OCI-LY7 (cell line): ENCODE data around the gene AOC3. TPM values are rescaled to one million over a fixed set of nuclear protein-coding genes. Genes with fewer than 3 reads are reported as not detected.

Experiments used
- BruUV-seq: library from RNA; stranded (reverse); fragments of 400-500 nt; replicated peaks from 2 replicates; lab custom pipeline; 2021; lab: Mats Ljungman, UMichigan
- CTCF ChIA-PET: fragments of 300-600 bp; sonication (Branson Sonifier 250); formaldehyde crosslinking; loops from one replicate; lab custom pipeline; 2022; ENCODE audit warnings: antibody characterized with exemption; ENCODE audit not compliant: unreplicated experiment; lab: Charles Lee
- POLR2A ChIA-PET: fragments of 300-600 bp; sonication (Branson Sonifier 250); formaldehyde crosslinking; loops from one replicate; lab custom pipeline; 2022; ENCODE audit warnings: antibody characterized with exemption; lab: Charles Lee
- DNase-seq: peaks from one replicate; pipeline ENCODE4 v3.0.0-alpha.2; 2015; ENCODE audit warnings: low spot score
- H2AFZ ChIP-seq: fragments of 200-600 bp; sonication (generic), shearing (Covaris generic); 2 replicates; pipeline ENCODE4 v1.6.1; 2014; ENCODE audit warnings: mild to moderate bottlenecking, antibody characterized with exemption, low read length, moderate library complexity
- H3K27ac ChIP-seq: fragments of 200-600 bp; sonication (generic); 2 replicates; pipeline ENCODE4 v1.5.1; 2014; ENCODE audit warnings: mixed run types, low read depth, mild to moderate bottlenecking, moderate library complexity, low read length, inconsistent platforms; ENCODE audit not compliant: poor library complexity, severe bottlenecking
- H3K36me3 ChIP-seq: fragments of 200-600 bp; sonication (generic); 2 replicates; pipeline ENCODE4 v1.6.1; 2014; ENCODE audit warnings: mild to moderate bottlenecking, antibody characterized with exemption, low read length, moderate library complexity, mixed read lengths; ENCODE audit not compliant: insufficient read depth
- H3K4me1 ChIP-seq: fragments of 200-600 bp; sonication (generic); 2 replicates; pipeline ENCODE4 v1.5.1; 2014; ENCODE audit warnings: mild to moderate bottlenecking, low read length; ENCODE audit not compliant: insufficient read depth, poor library complexity, severe bottlenecking
- H3K4me2 ChIP-seq: fragments of 200-600 bp; sonication (generic); 2 replicates; pipeline ENCODE4 v1.6.1; 2014; ENCODE audit warnings: mild to moderate bottlenecking, low read length
- H3K4me3 ChIP-seq: fragments of 200-600 bp; sonication (generic); 2 replicates; pipeline ENCODE4 v1.5.1; 2014; ENCODE audit warnings: mild to moderate bottlenecking, low read depth, low read length; ENCODE audit not compliant: poor library complexity, severe bottlenecking
- H3K79me2 ChIP-seq: fragments of 200-600 bp; sonication (generic); 2 replicates; pipeline ENCODE4 v1.6.1; 2016; ENCODE audit warnings: low read depth, mild to moderate bottlenecking, low read length, moderate library complexity, mixed read lengths; ENCODE audit not compliant: insufficient read depth
- H3K9me2 ChIP-seq: fragments of 200-600 bp; sonication (generic); 2 replicates; pipeline ENCODE4 v1.6.1; 2016; ENCODE audit warnings: mild to moderate bottlenecking, low read length, mixed read lengths; ENCODE audit not compliant: insufficient read depth
- H3K9me3 ChIP-seq: fragments of 200-600 bp; sonication (generic); 2 replicates; pipeline ENCODE4 v1.6.1; 2014; ENCODE audit warnings: mild to moderate bottlenecking, mixed run types, low read length, mixed read lengths
- H4K20me1 ChIP-seq: fragments of 200-600 bp; sonication (generic); 2 replicates; pipeline ENCODE4 v1.6.1; 2014; ENCODE audit warnings: mild to moderate bottlenecking, antibody characterized with exemption, low read length, moderate library complexity, mixed read lengths; ENCODE audit not compliant: insufficient read depth
- EZH2phosphoT487 ChIP-seq: fragments of 200-600 bp; sonication (generic); IDR thresholded peaks from 2 replicates; pipeline ENCODE4 v1.6.1; 2018; ENCODE audit warnings: low read depth, borderline replicate concordance, mild to moderate bottlenecking, mixed run types, antibody characterized with exemption, low read length, moderate library complexity, mixed read lengths
- intact Hi-C: fragments of 100-400 bp; cut with micrococcal nuclease; formaldehyde crosslinking; loops from one replicate; pipeline ENCODE4 v1.10.0; 2022; ENCODE audit not compliant: unreplicated experiment
- total RNA-seq, 2 experiments: library from RNA; depleted of rRNA in 1 of 2; stranded (reverse); fragments of >200 nt in 1 of 2; shearing (Covaris generic) in 1 of 2; gene quantifications; 2 replicates each; pipeline ENCODE4 v1.2.3, GENCODE V29; 2014 to 2022
- TF ChIP-seq, protein P1 (sequence below): fragments of 200-600 bp; sonication (generic); conservative IDR thresholded peaks from 2 replicates; pipeline ENCODE4 v1.5.1; 2014; ENCODE audit warnings: mild to moderate bottlenecking, antibody characterized with exemption, low read length, moderate library complexity, mixed read lengths

AOC3 gene
- total RNA-seq, 2 experiments from 2014 or later, result 0.73 to 2.5 TPM

DNA sequence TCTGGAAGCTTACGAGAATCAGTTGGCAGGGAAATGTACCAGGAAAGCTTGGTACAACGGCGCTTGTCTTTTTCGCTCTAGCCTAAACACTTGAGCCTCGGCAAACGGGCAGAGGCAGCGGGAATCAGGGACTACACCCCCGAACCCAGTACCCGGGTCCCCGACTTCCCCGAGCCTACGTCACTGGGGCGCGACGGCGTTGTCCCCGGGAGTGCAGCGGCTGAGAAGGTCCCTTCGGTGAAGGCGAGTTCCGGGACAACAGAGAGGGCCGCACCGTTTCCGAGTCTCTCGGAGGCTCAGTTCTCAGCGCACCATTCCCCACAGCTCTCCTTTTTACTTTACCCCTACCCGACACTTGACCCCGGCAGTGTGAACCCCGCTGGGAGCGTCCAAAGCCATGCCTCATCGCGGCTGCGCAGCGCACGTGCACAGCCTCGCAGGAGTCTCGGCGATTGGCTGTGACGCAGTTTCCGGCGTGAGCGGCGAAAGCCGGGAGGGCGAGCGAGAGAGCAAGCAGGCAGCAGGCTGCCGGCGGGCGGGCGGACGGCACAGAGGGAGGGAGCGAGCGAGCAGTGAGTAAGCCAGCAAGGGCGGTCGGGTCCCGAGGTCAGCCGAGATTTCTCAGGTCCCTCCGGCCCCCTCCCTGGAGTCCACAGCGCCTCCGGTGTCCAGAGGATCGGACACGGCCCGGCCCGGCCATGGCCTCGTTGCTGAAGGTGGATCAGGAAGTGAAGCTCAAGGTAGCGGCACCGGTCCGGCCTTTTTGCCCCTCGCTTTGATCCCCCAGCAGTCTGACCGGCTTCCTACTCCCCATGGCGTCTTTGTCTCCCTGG, 17.8 kb upstream of the AOC3 start, which contains the start of gene PSME3:
Gene PSME3, plus strand, starts transcription at position 464 of the 833 bp plus-strand sequence. Its CDS starts 235 bp downstream, at position 699.
- H3K9me2 ChIP-seq, result no peaks in the 10 kb centered on the region
- ChIA-PET POLR2A (interaction anchor here (0.5 to 2.2 kb wide), 5 partner anchors 10 to 165 kb away, joined by 3 to 12 read pairs (median 4); partner anchors contain the start of genes BECN1 and RPL27), CTCF (interaction anchor here (0.6 to 0.7 kb wide), 3 partner anchors 9 to 151 kb away, joined by 3 to 4 read pairs (median 3); partner anchors contain the start of gene BECN1)
- H3K4me1 ChIP-seq, result peaks cover 15% of the 10 kb centered on the region
- peak within 1 kb of the TSS; percentile 87 for H3K4me2 ChIP-seq
- H3K4me3 ChIP-seq, result peak within 1 kb of the TSS; percentile 99
- peaks cover 43% of the 10 kb centered on the region for H3K36me3 ChIP-seq
- H3K9me3 ChIP-seq, result no peaks in the 10 kb centered on the region
- H3K27ac ChIP-seq, result peak within 1 kb of the TSS; percentile 60
- H4K20me1 ChIP-seq, result peaks cover 8% of the 10 kb centered on the region; the same call in 1 of the 2 replicates
- H2AFZ ChIP-seq, result peak within 1 kb of the TSS; percentile 86
- H3K79me2 ChIP-seq, result peaks cover 43% of the 10 kb centered on the region
- DNase-seq, result peak; percentile 91
- no peak for TF ChIP-seq EZH2phosphoT487
- TF ChIP-seq, protein P1, sequence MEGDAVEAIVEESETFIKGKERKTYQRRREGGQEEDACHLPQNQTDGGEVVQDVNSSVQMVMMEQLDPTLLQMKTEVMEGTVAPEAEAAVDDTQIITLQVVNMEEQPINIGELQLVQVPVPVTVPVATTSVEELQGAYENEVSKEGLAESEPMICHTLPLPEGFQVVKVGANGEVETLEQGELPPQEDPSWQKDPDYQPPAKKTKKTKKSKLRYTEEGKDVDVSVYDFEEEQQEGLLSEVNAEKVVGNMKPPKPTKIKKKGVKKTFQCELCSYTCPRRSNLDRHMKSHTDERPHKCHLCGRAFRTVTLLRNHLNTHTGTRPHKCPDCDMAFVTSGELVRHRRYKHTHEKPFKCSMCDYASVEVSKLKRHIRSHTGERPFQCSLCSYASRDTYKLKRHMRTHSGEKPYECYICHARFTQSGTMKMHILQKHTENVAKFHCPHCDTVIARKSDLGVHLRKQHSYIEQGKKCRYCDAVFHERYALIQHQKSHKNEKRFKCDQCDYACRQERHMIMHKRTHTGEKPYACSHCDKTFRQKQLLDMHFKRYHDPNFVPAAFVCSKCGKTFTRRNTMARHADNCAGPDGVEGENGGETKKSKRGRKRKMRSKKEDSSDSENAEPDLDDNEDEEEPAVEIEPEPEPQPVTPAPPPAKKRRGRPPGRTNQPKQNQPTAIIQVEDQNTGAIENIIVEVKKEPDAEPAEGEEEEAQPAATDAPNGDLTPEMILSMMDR, result no peak
- intact Hi-C loops, result loop anchor here (5.0 kb wide), 2 partner anchors 74 to 164 kb away; partner anchors contain the start of gene RPL27
- BruUV-seq, result no TSS peak

GRCh38 chr17:42833767-42834422, 17.1 kb upstream of the AOC3 start:
- no TSS peak for BruUV-seq
- H3K4me1 ChIP-seq, result peaks cover 15% of the 10 kb centered on the region

More at GRCh38 chr17:42833767-42834422, 17.1 kb upstream of the AOC3 start:
- no peak for TF ChIP-seq EZH2phosphoT487
- TF ChIP-seq, protein P1, result no peak
- Histone ChIP-seq H3K4me3 (peak overlapping the region; percentile 99), H4K20me1 (peaks cover 8% of the 10 kb centered on the region; the same call in 1 of the 2 replicates), H3K36me3 (peaks cover 50% of the 10 kb centered on the region), H2AFZ (peak overlapping the region; percentile 86; the same call in 1 of the 2 replicates), H3K79me2 (peaks cover 43% of the 10 kb centered on the region), H3K4me2 (peak overlapping the region; percentile 87), H3K9me3 (no peaks in the 10 kb centered on the region), H3K27ac (peak overlapping the region; percentile 60), H3K9me2 (no peaks in the 10 kb centered on the region)
- POLR2A ChIA-PET, result interaction anchor here (0.6 to 2.2 kb wide), 4 partner anchors 10 to 164 kb away, joined by 3 to 12 read pairs (median 6); partner anchors contain the start of genes BECN1 and RPL27
- DNase-seq, result no peak
- CTCF ChIA-PET, result interaction anchor here (0.6 to 0.7 kb wide), 2 partner anchors 10 to 150 kb away, joined by 3 read pairs; partner anchors contain the start of gene BECN1
- intact Hi-C loops, result loop anchor here (5.0 kb wide), 2 partner anchors 73 to 163 kb away; partner anchors contain the start of gene RPL27
